HEK293T (cell line): ENCODE data around the gene CFAP157.

ENCODE experiments used
- CTCF ChIA-PET: fragments of 350-600 bp; formaldehyde crosslinking; extraction: SDS; loops from one replicate; lab custom pipeline; 2021; ENCODE audit warnings: antibody characterized with exemption, inconsistent platforms; lab: Yijun Ruan, JAX
- POLR2A ChIA-PET: fragments of 350-600 bp; formaldehyde crosslinking; extraction: SDS; loops from one replicate; lab custom pipeline; 2020; ENCODE audit warnings: antibody characterized with exemption, inconsistent platforms; lab: Yijun Ruan, JAX
- DNase-seq: peaks from one replicate; pipeline ENCODE4 v3.0.0; 2012; ENCODE audit warnings: mixed read lengths; ENCODE audit errors: extremely low spot score
- ARNT ChIP-seq: fragments of 450-650 bp; IDR thresholded peaks from 2 replicates; pipeline ENCODE4 v1.6.1; 2017; ENCODE audit warnings: mild to moderate bottlenecking
- BHLHE40 ChIP-seq: fragments of 450-650 bp; IDR thresholded peaks from 2 replicates; pipeline ENCODE4 v1.6.1; 2016; ENCODE audit warnings: mild to moderate bottlenecking, moderate library complexity, borderline replicate concordance
- CTBP1 ChIP-seq: fragments of 450-650 bp; IDR thresholded peaks from 2 replicates; pipeline ENCODE4 v1.6.1; 2016; ENCODE audit warnings: borderline replicate concordance
- ELF4 ChIP-seq: fragments of 450-650 bp; IDR thresholded peaks from 2 replicates; pipeline ENCODE4 v1.6.1; 2017; ENCODE audit warnings: antibody characterized with exemption
- FOXA1 ChIP-seq: fragments of 450-650 bp; IDR thresholded peaks from 2 replicates; pipeline ENCODE4 v1.6.1; 2016; ENCODE audit warnings: mild to moderate bottlenecking
- FOXK2 ChIP-seq: fragments of 450-650 bp; IDR thresholded peaks from 2 replicates; pipeline ENCODE4 v1.6.1; 2016; ENCODE audit warnings: mild to moderate bottlenecking
- FOXM1 ChIP-seq: fragments of 450-650 bp; IDR thresholded peaks from 2 replicates; pipeline ENCODE4 v1.6.1; 2017; ENCODE audit warnings: mild to moderate bottlenecking, borderline replicate concordance
- HDGF ChIP-seq: fragments of 450-650 bp; IDR thresholded peaks from 2 replicates; pipeline ENCODE4 v1.6.1; 2017; ENCODE audit warnings: antibody characterized with exemption, borderline replicate concordance
- L3MBTL2 ChIP-seq: fragments of 450-650 bp; conservative IDR thresholded peaks from 2 replicates; pipeline ENCODE4 v1.6.1; 2016; ENCODE audit warnings: mild to moderate bottlenecking
- LEF1 ChIP-seq: fragments of 450-650 bp; IDR thresholded peaks from 2 replicates; pipeline ENCODE4 v1.6.1; 2017; ENCODE audit warnings: mild to moderate bottlenecking, borderline replicate concordance
- NFRKB ChIP-seq: fragments of 450-650 bp; IDR thresholded peaks from 2 replicates; pipeline ENCODE4 v1.6.1; 2016; ENCODE audit warnings: mild to moderate bottlenecking, moderate library complexity
- PKNOX1 ChIP-seq: fragments of 450-650 bp; IDR thresholded peaks from 2 replicates; pipeline ENCODE4 v1.6.1; 2016
- SP1 ChIP-seq: fragments of 450-650 bp; IDR thresholded peaks from 2 replicates; pipeline ENCODE4 v1.6.1; 2017
- SUZ12 ChIP-seq: fragments of 450-650 bp; IDR thresholded peaks from 2 replicates; pipeline ENCODE4 v1.6.1; 2016; ENCODE audit warnings: mild to moderate bottlenecking
- TARDBP ChIP-seq: fragments of 450-650 bp; IDR thresholded peaks from 2 replicates; pipeline ENCODE4 v1.6.1; 2016
- ZNF384 ChIP-seq: fragments of 450-650 bp; IDR thresholded peaks from 2 replicates; pipeline ENCODE4 v1.6.1; 2016

Gene CFAP157

GRCh38 chr9:127680226-127680625 is 26.6 kb upstream of the CFAP157 start:
- TF ChIP-seq FOXM1 = no peak
- TF ChIP-seq HDGF = no peak
- TF ChIP-seq ARNT = no peak
- TF ChIP-seq NFRKB = no peak
- no peak for TF ChIP-seq SP1
- TF ChIP-seq BHLHE40 = no peak
- no peak for TF ChIP-seq CTBP1
- TF ChIP-seq TARDBP = no peak
- TF ChIP-seq PKNOX1 = no peak
- no peak for TF ChIP-seq FOXA1
- no peak for TF ChIP-seq SUZ12
- no peak for TF ChIP-seq ELF4
- no peak for TF ChIP-seq FOXK2
- TF ChIP-seq LEF1 = no peak
- no peak for TF ChIP-seq L3MBTL2
- no peak for TF ChIP-seq ZNF384
- CTCF ChIA-PET = no interaction called here
- DNase-seq = no peak
- POLR2A ChIA-PET = interaction anchor here (0.5 to 0.9 kb wide), 2 partner anchors 110 to 147 kb away, joined by 3 read pairs; no protein-coding TSS in a partner anchor

- ChIA-PET POLR2A (interaction anchor here (0.9 kb wide), 1 partner anchor 148 kb away, joined by 3 read pairs; no protein-coding TSS in a partner anchor), CTCF (no interaction called here)
- no peak for DNase-seq
- TF ChIP-seq FOXM1 = no peak
- TF ChIP-seq ELF4 = no peak
- no peak for TF ChIP-seq HDGF
- TF ChIP-seq CTBP1 = no peak
- no peak for TF ChIP-seq ZNF384
- TF ChIP-seq FOXK2 = no peak
- TF ChIP-seq LEF1 = no peak
- TF ChIP-seq SUZ12 = no peak
- TF ChIP-seq PKNOX1 = no peak
- no peak for TF ChIP-seq L3MBTL2
- TF ChIP-seq FOXA1 = no peak
- TF ChIP-seq BHLHE40 = no peak
- TF ChIP-seq ARNT = no peak
- no peak for TF ChIP-seq SP1
Measured at GRCh38 chr9:127680846-127681245, 25.9 kb upstream of the CFAP157 start.

GRCh38 chr9:127682351-127683136 is 24.2 kb upstream of the CFAP157 start:
- ChIA-PET POLR2A (no interaction called here), CTCF (interaction anchor here (0.6 kb wide), 1 partner anchor 30 kb away, joined by 3 read pairs; no protein-coding TSS in a partner anchor)
- TF ChIP-seq CTBP1 (no peak), PKNOX1 (no peak), FOXM1 (no peak), TARDBP (no peak), LEF1 (no peak), ARNT (no peak), ZNF384 (no peak), ELF4 (no peak), BHLHE40 (no peak), SP1 (no peak), NFRKB (no peak), HDGF (no peak), L3MBTL2 (no peak), SUZ12 (no peak), FOXK2 (no peak), FOXA1 (no peak)
- DNase-seq = no peak

GRCh38 chr9:127683723-127684122 is 23.1 kb upstream of the CFAP157 start:
- ChIA-PET POLR2A (interaction anchor here (0.8 to 1.0 kb wide), 2 partner anchors 21 to 76 kb away, joined by 3 read pairs; no protein-coding TSS in a partner anchor), CTCF (no interaction called here)
- no peak for DNase-seq

More at GRCh38 chr9:127683723-127684122, 23.1 kb upstream of the CFAP157 start:
- TF ChIP-seq CTBP1 (no peak), NFRKB (no peak), SUZ12 (no peak), L3MBTL2 (no peak), LEF1 (no peak), ARNT (no peak), FOXK2 (no peak), ELF4 (no peak), PKNOX1 (no peak), ZNF384 (no peak)
